H1 (cell line): ENCODE results near the gene ZBTB44. TPM values are rescaled to one million over a fixed set of nuclear protein-coding genes. Genes with fewer than 3 reads are reported as not detected.

Experiments used
- CTCF ChIA-PET: fragments of 300-600 bp; sonication (Branson Sonifier 250); formaldehyde crosslinking; loops from one replicate; lab custom pipeline; 2021; ENCODE audit not compliant: partially characterized antibody; lab: Charles Lee
- POLR2A ChIA-PET: fragments of 300-600 bp; sonication (Branson Sonifier 250); formaldehyde crosslinking; loops from one replicate; lab custom pipeline; 2021; ENCODE audit warnings: inconsistent platforms; ENCODE audit not compliant: partially characterized antibody; lab: Charles Lee
- DNase-seq, 2 experiments: peaks; one replicate each; pipeline versions ENCODE4 v3.0.0 to v3.0.0-alpha.2; 2010 to 2022; ENCODE audit warnings: low spot score in 2 of 2, low read depth in 1 of 2, mixed read lengths in 1 of 2
- FAIRE-seq: peaks from 2 replicates; lab custom pipeline; 2011; peaks lifted over from hg19 to GRCh38; lab: Jason Lieb, UNC
- H2AFZ ChIP-seq: 2 replicates; pipeline ENCODE4 v1.8.1; 2012; ENCODE audit warnings: low read length, inconsistent platforms
- H2AK5ac ChIP-seq: 2 replicates; pipeline ENCODE4 v1.6.1; 2013; ENCODE audit warnings: low read depth, low read length
- H2BK120ac ChIP-seq: replicated peaks from 2 replicates; pipeline ENCODE3; 2013; ENCODE audit warnings: low read depth, low read length, inconsistent platforms
- H2BK12ac ChIP-seq: 2 replicates; pipeline ENCODE4 v1.6.1; 2013; ENCODE audit warnings: low read depth, low read length
- H2BK15ac ChIP-seq: 2 replicates; pipeline ENCODE4 v1.6.1; 2013; ENCODE audit warnings: low read length
- H2BK20ac ChIP-seq: 2 replicates; pipeline ENCODE4 v1.6.1; 2013; ENCODE audit warnings: low read length
- H2BK5ac ChIP-seq: 2 replicates; pipeline ENCODE4 v1.6.1; 2013; ENCODE audit warnings: low read depth, low read length
- H3K14ac ChIP-seq: 2 replicates; pipeline ENCODE4 v1.6.1; 2013; ENCODE audit warnings: inconsistent platforms; ENCODE audit not compliant: insufficient read length
- H3K18ac ChIP-seq: 2 replicates; pipeline ENCODE4 v1.6.1; 2013; ENCODE audit warnings: low read length; ENCODE audit errors: extremely low read depth
- H3K23ac ChIP-seq: 2 replicates; pipeline ENCODE4 v1.6.1; 2013; ENCODE audit warnings: inconsistent platforms; ENCODE audit not compliant: insufficient read length
- H3K23me2 ChIP-seq: 2 replicates; pipeline ENCODE4 v1.6.1; 2013; ENCODE audit warnings: low read depth, low read length
- H3K27ac ChIP-seq: 2 replicates; pipeline ENCODE4 v1.6.1; 2011; ENCODE audit warnings: low read depth, low read length, inconsistent platforms
- H3K27me3 ChIP-seq, 4 experiments: replicated peaks in 1 of 4; 1 replicate in 1 of 4; 2 replicates in 3 of 4; pipeline versions ENCODE4 v1.6.1 to v1.8.1; 2011 to 2013; ENCODE audit warnings: low read length in 3 of 4, mild to moderate bottlenecking in 3 of 4, inconsistent platforms in 2 of 4, mixed read lengths in 2 of 4, moderate library complexity in 1 of 4; ENCODE audit not compliant: control insufficient read depth in 3 of 4, insufficient read depth in 3 of 4; ENCODE audit errors: extremely low read depth in 1 of 4
- H3K36me3 ChIP-seq, 4 experiments: 2 replicates each; pipeline versions ENCODE4 v1.6.1 to v1.8.1; 2011 to 2013; ENCODE audit warnings: mild to moderate bottlenecking in 4 of 4, low read length in 3 of 4, moderate library complexity in 2 of 4, control low read depth in 1 of 4, inconsistent platforms in 1 of 4; ENCODE audit not compliant: insufficient read depth in 4 of 4, control insufficient read depth in 2 of 4
- H3K4ac ChIP-seq: replicated peaks from 2 replicates; pipeline ENCODE3; 2013; ENCODE audit warnings: low read length, low read depth, mixed read lengths, inconsistent platforms; ENCODE audit not compliant: insufficient read length
- H3K4me1 ChIP-seq, 4 experiments: replicated peaks in 1 of 4; 1 replicate in 1 of 4; 2 replicates in 3 of 4; pipeline versions ENCODE4 v1.6.1 to v1.8.1; 2011 to 2013; ENCODE audit warnings: low read length in 3 of 4, inconsistent platforms in 2 of 4, mixed read lengths in 1 of 4; ENCODE audit not compliant: insufficient read depth in 4 of 4, control insufficient read depth in 3 of 4
- H3K4me2 ChIP-seq, 2 experiments: 2 replicates each; pipeline versions ENCODE4 v1.6.1 to v1.8.1; 2011 to 2013; ENCODE audit warnings: low read depth in 2 of 2, low read length in 2 of 2, control low read depth in 1 of 2, inconsistent platforms in 1 of 2, mild to moderate bottlenecking in 1 of 2; ENCODE audit not compliant: insufficient read depth in 1 of 2
- H3K4me3 ChIP-seq, 4 experiments: fragments of 200-600, 300-600 bp in 1 of 4; sonication (generic), shearing (Covaris generic), sonication (Bioruptor Twin) in 1 of 4; 2 replicates each; pipeline versions ENCODE4 v1.5.1 to v1.8.1; 2011 to 2016; ENCODE audit warnings: low read length in 4 of 4, low read depth in 3 of 4, control low read depth in 2 of 4, inconsistent platforms in 2 of 4, mild to moderate bottlenecking in 2 of 4, mixed read lengths in 1 of 4, moderate library complexity in 1 of 4; ENCODE audit not compliant: insufficient read depth in 2 of 4; ENCODE audit errors: extremely low read depth in 1 of 4
- H3K56ac ChIP-seq: replicated peaks from 2 replicates; pipeline ENCODE3; 2013; ENCODE audit warnings: low read depth, mild to moderate bottlenecking, mixed read lengths, low read length, inconsistent platforms; ENCODE audit not compliant: insufficient read length
- H3K79me1 ChIP-seq: 2 replicates; pipeline ENCODE4 v1.6.1; 2013; ENCODE audit warnings: low read depth, low read length, control low read depth
- H3K79me2 ChIP-seq, 2 experiments: 2 replicates each; pipeline versions ENCODE4 v1.6.1 to v1.8.1; 2012 to 2013; ENCODE audit warnings: low read length in 2 of 2, mild to moderate bottlenecking in 2 of 2, inconsistent platforms in 1 of 2; ENCODE audit not compliant: insufficient read depth in 2 of 2, control insufficient read depth in 1 of 2
- H3K9ac ChIP-seq, 4 experiments: replicated peaks in 1 of 4; 1 replicate in 1 of 4; 2 replicates in 3 of 4; pipeline versions ENCODE4 v1.6.1 to v1.8.1; 2011 to 2013; ENCODE audit warnings: low read depth in 3 of 4, low read length in 3 of 4, control low read depth in 2 of 4, mild to moderate bottlenecking in 2 of 4, moderate library complexity in 2 of 4, inconsistent platforms in 1 of 4; ENCODE audit errors: extremely low read depth in 1 of 4
- H3K9me3 ChIP-seq, 2 experiments: 2 replicates each; pipeline versions ENCODE4 v1.6.1 to v1.8.1; 2012 to 2013; ENCODE audit warnings: mild to moderate bottlenecking in 2 of 2, moderate library complexity in 2 of 2, control low read depth in 1 of 2, inconsistent platforms in 1 of 2, low read depth in 1 of 2, low read length in 1 of 2, mixed read lengths in 1 of 2; ENCODE audit not compliant: insufficient read depth in 2 of 2
- H4K20me1 ChIP-seq, 2 experiments: replicated peaks in 1 of 2; 2 replicates each; pipeline versions ENCODE3 to v1.8.1; 2011 to 2013; ENCODE audit warnings: inconsistent platforms in 2 of 2, low read length in 2 of 2, mild to moderate bottlenecking in 1 of 2; ENCODE audit not compliant: insufficient read depth in 2 of 2, control insufficient read depth in 1 of 2
- H4K5ac ChIP-seq: 2 replicates; pipeline ENCODE4 v1.6.1; 2013; ENCODE audit warnings: low read length, low read depth, mixed read lengths, inconsistent platforms; ENCODE audit not compliant: insufficient read length
- H4K8ac ChIP-seq: 2 replicates; pipeline ENCODE4 v1.8.0; 2013; ENCODE audit warnings: mild to moderate bottlenecking, moderate library complexity, low read length, inconsistent platforms; ENCODE audit not compliant: insufficient read depth; ENCODE audit errors: extremely low read depth
- H4K91ac ChIP-seq: replicated peaks from 2 replicates; pipeline ENCODE3; 2013; ENCODE audit warnings: low read length, mixed read lengths, inconsistent platforms; ENCODE audit not compliant: insufficient read length
- WGBS, 2 experiments: shearing (Covaris generic) in 1 of 2; methylation state at CpG; one replicate each; pipeline versions ENCODE4 v1.1.6 to v1.1.7; 2013 to 2015; ENCODE audit warnings: low lambda C conversion rate in 2 of 2, mixed read lengths in 2 of 2, inconsistent platforms in 1 of 2, low coverage in 1 of 2, missing lambda C conversion rate in 1 of 2; ENCODE audit not compliant: insufficient replicate concordance in 2 of 2, insufficient coverage in 1 of 2, insufficient read length in 1 of 2; ENCODE audit errors: extremely low coverage in 1 of 2, missing lambda C conversion rate in 1 of 2; 5-methylcytosine and 5-hydroxymethylcytosine counted together
- polyA plus RNA-seq, 7 experiments: library from polyadenylated mRNA; depleted of rRNA in 3 of 7; stranded (reverse) in 5 of 7; unstranded in 2 of 7; fragments of >200 nt in 5 of 7; fragments of 200-250 nt in 2 of 7; gene quantifications; 1 replicate in 5 of 7; 2 replicates in 1 of 7; 4 replicates in 1 of 7; pipeline versions ENCODE4 v1.2.1 to v1.2.3, GENCODE V29; 2011 to 2013; ENCODE audit warnings: missing spikeins in 2 of 7, mixed read lengths in 2 of 7
- total RNA-seq: library from RNA; stranded (reverse); fragmentation: NEBNext Ultra II Directional; extraction: Animal tissue kit (Norgen Biotek cat#: 25700); gene quantifications from 2 replicates; pipeline ENCODE4 v1.2.1, GENCODE V29; 2021

Gene ZBTB44
- total and polyA plus RNA-seq, 2 of the 8 experiments (the other 6 are each of a cell fraction or from before 2014, with no cell fraction given): 37.2 to 158 TPM

- Histone ChIP-seq H4K8ac (no peak overlapping the region), H4K20me1 (peaks cover 0 to 9% of the 10 kb centered on the region in 2 experiments), H3K23me2 (no peaks in the 10 kb centered on the region), H4K91ac (no peak overlapping the region), H2BK15ac (no peak overlapping the region), H3K36me3 (no peaks in the 10 kb centered on the region; a peak in 1 of 8 replicates), H3K4ac (no peak overlapping the region), H3K9ac (no peak overlapping the region), H4K5ac (no peak overlapping the region), H3K4me2 (no peak overlapping the region), H3K56ac (no peak overlapping the region), H3K79me1 (no peaks in the 10 kb centered on the region), H3K23ac (no peak overlapping the region), H2BK120ac (no peak overlapping the region), H2BK12ac (no peak overlapping the region), H3K27me3 (no peaks in the 10 kb centered on the region), H3K14ac (no peak overlapping the region), H3K4me3 (no peak overlapping the region), H3K79me2 (no peaks in the 10 kb centered on the region), H2AK5ac (no peak overlapping the region), H2BK20ac (no peak overlapping the region), H3K4me1 (no peaks in the 10 kb centered on the region), H3K27ac (no peak overlapping the region), H2BK5ac (no peak overlapping the region), H3K18ac (no peak overlapping the region), H3K9me3 (no peaks in the 10 kb centered on the region), H2AFZ (no peak overlapping the region)
- POLR2A ChIA-PET: no interaction called here
- DNase-seq: no peak
- no peak for FAIRE-seq
- WGBS, 2 experiments: 87% methylated on average over 4 of the region's 4 CpGs; no CpG with 5 or more reads in 1 of the 2 experiments
- CTCF ChIA-PET: interaction anchor here (0.8 to 1.8 kb wide), 6 partner anchors 9 to 52 kb away, joined by 3 to 4 read pairs (median 3); no protein-coding TSS in a partner anchor
Observed at GRCh38 chr11:130192845-130193267, 121.9 kb downstream of the ZBTB44 start.
